Heart left ventricle (tissue), 16 donors: Measurements from ENCODE around the gene ERICH6B. TPM values are rescaled to one million over a fixed set of nuclear protein-coding genes. Genes with fewer than 3 reads are reported as not detected.
"Not testable (repeated sequence)": the region's sequence is repeated elsewhere in the genome, so short reads cannot be mapped to it uniquely, and the experiment has no call there.

Experiments used
- ATAC-seq, 4 donors: fragments of 200-7000 bp; cut with Tn5 transposase; one replicate each; pipeline ENCODE4 v1.9.1; 2020 to 2022; ENCODE audit warnings: moderate library complexity in 4 of 4, mild to moderate bottlenecking in 3 of 4, moderate number of reproducible peaks in 1 of 4
- DNase-seq, 5 donors: peaks; one replicate each; pipeline ENCODE4 v3.0.0-alpha.2; 2020
- H3K27ac ChIP-seq, 12 donors: fragments of 200-600 bp; sonication (generic) in 4 of 12; one replicate each; pipeline versions ENCODE4 v1.5.0 to v1.8.0; 2016 to 2022; ENCODE audit warnings: mild to moderate bottlenecking in 2 of 12
- H3K27me3 ChIP-seq, 9 donors: fragments of 200-600 bp; sonication (generic) in 2 of 9; one replicate each; pipeline versions ENCODE4 v1.5.1 to v1.8.0; 2016 to 2022; ENCODE audit warnings: mild to moderate bottlenecking in 3 of 9
- H3K36me3 ChIP-seq, 9 donors: fragments of 200-600 bp; sonication (generic) in 2 of 9; one replicate each; pipeline versions ENCODE4 v1.5.0 to v1.8.0; 2018 to 2022; ENCODE audit warnings: mild to moderate bottlenecking in 2 of 9
- H3K4me1 ChIP-seq, 12 donors: fragments of 200-600 bp; sonication (generic) in 4 of 12; one replicate each; pipeline versions ENCODE4 v1.5.0 to v1.8.0; 2016 to 2022; ENCODE audit warnings: mild to moderate bottlenecking in 3 of 12
- H3K4me3 ChIP-seq, 12 donors: fragments of 200-600 bp; sonication (generic) in 4 of 12; one replicate each; pipeline versions ENCODE4 v1.5.0 to v1.8.0; 2017 to 2022; ENCODE audit warnings: mild to moderate bottlenecking in 9 of 12, moderate library complexity in 4 of 12
- H3K9me3 ChIP-seq, 12 donors: fragments of 200-600 bp; sonication (generic) in 4 of 12; one replicate each; pipeline versions ENCODE4 v1.5.0 to v1.8.0; 2016 to 2022; ENCODE audit warnings: mild to moderate bottlenecking in 1 of 12
- POLR2A ChIP-seq, 2 donors: fragments of 450-650 bp; IDR thresholded peaks; one replicate each; pipeline ENCODE4 v1.6.1; 2017; ENCODE audit warnings: antibody characterized with exemption in 2 of 2, mild to moderate bottlenecking in 2 of 2, moderate library complexity in 2 of 2
- WGBS, 4 donors: extraction: QIAGEN DNeasy Blood & Tissue Kit in 2 of 4; methylation state at CpG; one replicate each; pipeline versions ENCODE4 v1.1.5 to v1.1.7; 2013 to 2018; 5-methylcytosine and 5-hydroxymethylcytosine counted together
- intact Hi-C, 10 donors: fragments of 100-400 bp; cut with DNase I; formaldehyde crosslinking; loops; one replicate each; pipeline versions ENCODE4 v1.11.1 to v1.14.2; 2022
- long read RNA-seq, 3 donors: library from polyadenylated mRNA; unstranded; transcript quantifications; one replicate each; pipeline ENCODE4 v2.0.0, GENCODE V29; 2020 to 2021
- polyA plus RNA-seq, 2 donors: library from polyadenylated mRNA; stranded (reverse); fragments of 200-250 nt; gene quantifications; one replicate each; pipeline ENCODE4 v1.2.3, GENCODE V29; 2013
- total RNA-seq, 9 donors: library from RNA; depleted of rRNA in 2 of 9; stranded (reverse); fragments of >200 nt in 2 of 9; fragmentation: NEBNext Ultra II Directional in 3 of 9; extraction: Animal tissue kit (Norgen Biotek cat#: 25700) in 3 of 9; gene quantifications; one replicate each; pipeline versions ENCODE4 v1.1.0 to v1.2.4, GENCODE V29; 2016 to 2023
- TF ChIP-seq, protein P1 (sequence below), 12 donors: fragments of 200-600 bp; sonication (generic) in 4 of 12; IDR thresholded peaks; one replicate each; pipeline versions ENCODE4 v1.5.0 to v1.8.0; 2018 to 2022; ENCODE audit warnings: antibody characterized with exemption in 12 of 12, mild to moderate bottlenecking in 5 of 12
- donor health status: ischemic (EF 13 %, LVEDD 7.1; RV severe dilation, severe dysfunction).
- donor health status: healthy with polysubstance abuse.
- donor health status: DM: no; HTN: yes; CAD: no.
- donor health status: DM: no; HTN: no; CAD: no.
- donor health status: ischemic (EF 25% LVEDD 6.9; RV normal size, moderate dysfunction).
- donor health status: ischemic (EF 25% LVEDD 5.7; RV mildly dilated, moderate dysfunction).
- donor health status: healthy.
- donor health status: DM: yes; HTN: yes; CAD: no.
- donor health status: ischemic (EF 35%, LVEDD 5.7; RV mildly dilated, moderate dysfunction).
- donor health status: nonischemic (EF 11% LVEDD 7.7; RV severe dilation, severe dysfunction).
- donor health status: DM: yes; HTN: yes; CAD: no.
- donor health status: PGD.
- donor health status: ischemic (EF 29% LVEDD 5.4; RV normal size, mild dysfunction).
- donor health status: nonischemic (EF 23%, LVEDD 6.1; RV moderate dilation, normal function).

The ERICH6B gene
- not detected for total RNA-seq
- polyA plus RNA-seq, result not detected
- long read RNA-seq, donor 1, result 0 reads
- long read RNA-seq, donor 2, partial matches to known transcripts, result 0 of 1 reads
- long read RNA-seq, donor 2, other reads (novel, unspliced or antisense), result 1 of 1 reads
- long read RNA-seq, donor 3, result 0 reads

DNA sequence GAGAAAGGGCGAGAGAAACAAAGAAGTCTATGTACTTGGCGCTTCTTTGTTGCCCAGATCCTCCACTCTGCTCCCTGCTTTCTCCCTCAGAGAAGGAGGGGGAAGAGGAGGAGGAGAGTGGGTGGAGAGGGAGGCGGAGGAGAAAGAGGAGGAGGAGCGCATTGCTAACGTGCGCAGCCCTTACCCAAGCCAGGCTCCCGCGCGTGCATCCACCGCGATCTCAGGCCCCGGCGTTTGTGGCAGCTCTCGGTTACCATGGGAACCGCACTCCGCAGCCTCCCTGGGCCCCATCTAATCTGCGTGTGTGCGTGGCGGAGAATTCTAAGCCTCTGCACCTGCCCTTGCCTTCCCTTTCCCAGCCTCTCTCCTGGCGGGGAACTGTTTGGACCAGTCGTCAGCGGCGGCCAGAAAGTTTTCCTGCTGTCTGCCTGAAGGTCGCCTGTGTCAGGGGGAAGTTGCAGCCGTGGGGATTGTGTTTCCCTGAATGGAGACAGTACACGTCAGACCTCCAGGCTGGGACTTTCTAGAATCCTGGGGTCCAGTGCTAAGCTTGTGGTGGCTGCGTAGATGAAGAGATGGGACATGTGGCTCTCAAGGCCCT is at the start of gene ERICH6B:
ERICH6B (minus strand) TSS at position 239 of the 601 bp plus-strand sequence. CDS start 18,734 bp downstream, outside the sequence.
- no peak within 1 kb of the TSS for H3K27ac ChIP-seq
- ATAC-seq (peak in 3 of 4 donors; percentile 61 to 76 (median 67)), DNase-seq (no peak)
- no peaks in the 10 kb centered on the region for H3K36me3 ChIP-seq
- H3K4me3 ChIP-seq, result peak within 1 kb of the TSS in 8 of 12 donors; percentile 2 to 36 (median 26)
- H3K4me1 ChIP-seq, result peaks cover 0 to 8% (median 0%) of the 10 kb centered on the region in 12 donors
- WGBS, 4 donors, result 4 to 5% (median 5%) methylated on average over 27 of the region's 27 CpGs
- H3K9me3 ChIP-seq, result peaks cover 0 to 6% (median 0%) of the 10 kb centered on the region in 12 donors
- peaks cover 0 to 19% (median 0%) of the 10 kb centered on the region in 9 donors for H3K27me3 ChIP-seq
- TF ChIP-seq POLR2A (IDR thresholded peaks at IDR 0.05), result no peak
- TF ChIP-seq, protein P1, sequence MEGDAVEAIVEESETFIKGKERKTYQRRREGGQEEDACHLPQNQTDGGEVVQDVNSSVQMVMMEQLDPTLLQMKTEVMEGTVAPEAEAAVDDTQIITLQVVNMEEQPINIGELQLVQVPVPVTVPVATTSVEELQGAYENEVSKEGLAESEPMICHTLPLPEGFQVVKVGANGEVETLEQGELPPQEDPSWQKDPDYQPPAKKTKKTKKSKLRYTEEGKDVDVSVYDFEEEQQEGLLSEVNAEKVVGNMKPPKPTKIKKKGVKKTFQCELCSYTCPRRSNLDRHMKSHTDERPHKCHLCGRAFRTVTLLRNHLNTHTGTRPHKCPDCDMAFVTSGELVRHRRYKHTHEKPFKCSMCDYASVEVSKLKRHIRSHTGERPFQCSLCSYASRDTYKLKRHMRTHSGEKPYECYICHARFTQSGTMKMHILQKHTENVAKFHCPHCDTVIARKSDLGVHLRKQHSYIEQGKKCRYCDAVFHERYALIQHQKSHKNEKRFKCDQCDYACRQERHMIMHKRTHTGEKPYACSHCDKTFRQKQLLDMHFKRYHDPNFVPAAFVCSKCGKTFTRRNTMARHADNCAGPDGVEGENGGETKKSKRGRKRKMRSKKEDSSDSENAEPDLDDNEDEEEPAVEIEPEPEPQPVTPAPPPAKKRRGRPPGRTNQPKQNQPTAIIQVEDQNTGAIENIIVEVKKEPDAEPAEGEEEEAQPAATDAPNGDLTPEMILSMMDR (IDR thresholded peaks at IDR 0.05), result no peak
- intact Hi-C loops, result no loop called here

DNA sequence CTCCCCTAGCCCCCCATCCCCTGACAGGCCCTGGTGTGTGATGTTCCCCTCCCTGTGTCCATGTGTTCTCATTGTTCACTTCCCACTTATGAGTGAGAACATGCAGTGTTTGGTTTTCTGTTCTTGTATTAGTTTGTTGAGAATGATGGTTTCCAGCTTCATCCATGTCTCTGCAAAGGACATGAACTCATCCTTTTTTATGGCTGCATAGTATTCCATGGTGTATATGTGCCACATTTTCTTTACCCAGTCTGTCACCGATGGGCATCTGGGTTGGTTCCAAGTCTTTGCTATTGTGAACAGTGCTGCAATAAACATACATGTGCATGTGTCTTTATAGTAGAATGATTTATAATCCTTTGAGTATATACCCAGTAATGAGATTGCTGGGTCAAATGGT is 47.4 kb upstream of the ERICH6B start:
- H3K27me3 ChIP-seq, ATAC-seq, H3K36me3 ChIP-seq, H3K4me1 ChIP-seq, intact Hi-C loops, H3K9me3 ChIP-seq, H3K4me3 ChIP-seq, DNase-seq, H3K27ac ChIP-seq: not testable (repeated sequence)
- WGBS, 4 donors, result 97 to 100% (median 100%) methylated on average over 1 of the region's 1 CpG

DNA sequence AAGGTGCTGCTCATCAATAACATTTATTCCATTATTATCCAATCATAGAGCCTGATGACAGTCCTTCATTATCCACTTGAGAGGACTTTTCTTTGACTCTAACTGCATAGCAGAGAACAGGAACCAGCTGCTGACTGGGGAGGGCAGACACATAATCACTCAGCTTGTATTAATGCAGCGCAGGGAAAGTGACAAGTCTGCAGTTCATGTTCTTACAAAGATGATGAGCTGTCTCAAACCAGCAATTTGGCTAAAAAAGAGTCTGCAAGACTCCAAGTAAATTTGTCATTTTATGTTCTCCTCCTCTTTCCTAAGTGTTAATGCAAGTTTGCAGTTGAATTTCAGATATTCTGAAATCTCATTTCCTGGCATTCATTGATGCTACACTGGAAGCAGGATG is 46.6 kb upstream of the ERICH6B start:
- Histone ChIP-seq H3K4me3 (no peak overlapping the region), H3K4me1 (no peaks in the 10 kb centered on the region), H3K36me3 (no peaks in the 10 kb centered on the region), H3K9me3 (peaks cover 0 to 8% (median 0%) of the 10 kb centered on the region in 12 donors), H3K27me3 (no peaks in the 10 kb centered on the region), H3K27ac (no peak overlapping the region)
- TF ChIP-seq POLR2A (IDR thresholded peaks at IDR 0.05), result no peak
- TF ChIP-seq, protein P1 (IDR thresholded peaks at IDR 0.05), result no peak
- ATAC-seq (no peak), DNase-seq (no peak)
- intact Hi-C loops, result no loop called here
- 50 to 74% (median 65%) methylated on average over 1 of the region's 1 CpG for WGBS, 4 donors

DNA sequence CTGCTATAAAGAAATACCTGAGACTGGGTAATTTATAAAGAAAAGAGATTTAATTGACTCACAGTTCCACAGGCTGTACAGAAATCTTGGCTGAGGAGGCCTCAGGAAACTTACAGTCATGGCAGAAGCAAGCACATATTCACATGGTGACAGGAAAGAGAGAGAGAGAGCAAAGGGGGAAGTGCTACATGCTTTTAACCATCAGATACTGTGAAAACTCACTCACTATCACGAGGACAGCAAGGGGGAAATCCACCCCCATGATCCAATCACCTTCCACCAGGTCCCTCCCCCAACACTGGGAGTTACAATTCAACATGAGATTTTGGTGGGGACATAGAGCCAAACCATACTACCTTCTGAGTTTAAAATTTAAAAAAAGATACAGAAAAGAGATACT is 44.9 kb upstream of the ERICH6B start:
- ATAC-seq, result not testable (repeated sequence)

DNA sequence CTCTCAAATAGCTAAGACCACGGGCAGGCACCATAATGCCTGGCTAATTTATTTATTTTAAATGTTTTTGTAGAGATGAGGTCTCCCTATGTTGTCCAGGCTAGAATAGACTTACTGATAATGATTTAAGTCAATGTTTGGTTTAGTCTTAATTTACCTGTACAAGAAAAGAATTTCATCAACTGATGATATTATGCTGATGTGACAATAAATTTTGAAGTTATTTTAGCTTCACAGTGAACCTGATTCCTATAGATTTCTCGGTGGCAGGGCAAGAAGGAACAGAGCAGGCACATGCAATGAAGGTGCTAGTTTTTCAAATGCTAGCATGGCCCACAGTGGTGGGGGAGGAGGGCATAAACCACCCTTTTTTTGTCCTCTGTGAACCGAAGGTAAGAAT is 44.0 kb upstream of the ERICH6B start:
- WGBS, 4 donors, result 75 to 82% (median 78%) methylated on average over 3 of the region's 3 CpGs
- no peaks in the 10 kb centered on the region for H3K36me3 ChIP-seq
- TF ChIP-seq POLR2A (IDR thresholded peaks at IDR 0.05), result no peak
- TF ChIP-seq, protein P1 (IDR thresholded peaks at IDR 0.05), result no peak
- intact Hi-C loops, result no loop called here
- H3K4me3 ChIP-seq, result no peak overlapping the region
- no peak for ATAC-seq
- H3K27me3 ChIP-seq, result no peaks in the 10 kb centered on the region
- H3K27ac ChIP-seq, result no peak overlapping the region
- no peak for DNase-seq
- H3K4me1 ChIP-seq, result no peaks in the 10 kb centered on the region
- H3K9me3 ChIP-seq, result peaks cover 0 to 8% (median 0%) of the 10 kb centered on the region in 12 donors

More for the DNA sequence above, 44.9 kb upstream of the ERICH6B start:
- DNase-seq, H3K4me1 ChIP-seq, H3K4me3 ChIP-seq, intact Hi-C loops, H3K27ac ChIP-seq, H3K9me3 ChIP-seq, H3K27me3 ChIP-seq, H3K36me3 ChIP-seq: not testable (repeated sequence)
- WGBS, 4 donors, result 14 to 28% (median 16%) methylated on average over 1 of the region's 1 CpG
